ENCODE measurements around the gene SLC25A5. TPM values are rescaled to one million over a fixed set of nuclear protein-coding genes. Genes with fewer than 3 reads are reported as not detected.

The SLC25A5 gene
- total and polyA plus RNA-seq, 4 donors, result 169 to 430 (median 299) TPM

DNA sequence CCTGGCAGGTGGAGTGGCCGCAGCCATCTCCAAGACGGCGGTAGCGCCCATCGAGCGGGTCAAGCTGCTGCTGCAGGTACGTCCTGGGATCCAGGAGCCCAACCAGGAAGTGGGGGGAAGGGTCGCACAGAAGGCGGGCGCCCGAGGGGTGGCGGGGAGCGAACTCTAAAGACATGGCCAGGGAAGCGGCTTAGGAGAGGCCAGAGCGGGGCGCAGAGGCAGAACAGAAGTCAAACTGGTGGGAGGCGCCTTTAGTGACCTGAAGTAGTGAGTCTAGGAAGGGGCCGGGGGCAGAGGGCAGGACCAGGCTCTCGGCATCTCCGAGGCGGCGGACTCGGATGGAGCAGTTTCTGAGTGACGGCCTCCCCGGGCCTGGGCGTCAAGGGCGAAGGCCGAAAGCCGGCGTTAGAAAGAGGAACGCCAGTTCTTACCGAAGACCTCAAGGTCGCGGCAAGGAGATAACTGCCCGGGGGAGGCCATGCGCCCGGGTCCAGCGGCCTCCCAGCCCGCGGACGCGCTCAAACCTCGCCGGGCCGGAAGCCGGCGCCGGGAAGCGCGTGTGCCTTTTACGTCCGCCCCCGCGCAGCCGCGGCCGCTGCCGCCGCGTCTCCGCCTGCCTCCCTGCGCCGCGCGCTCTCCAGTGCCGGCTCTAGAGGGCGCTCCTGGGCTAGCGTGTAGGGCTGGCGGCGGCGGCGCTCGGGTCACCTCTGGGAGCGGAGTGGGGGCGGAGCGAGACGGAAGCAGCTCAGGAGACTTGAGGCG lies 488 bp downstream of the SLC25A5 start:
- Histone ChIP-seq H3K36me3 (ENCODE audit: control insufficient read depth in 4 of 4, insufficient read depth in 4 of 4, low read length in 4 of 4) (peaks cover 0 to 6% (median 2%) of the 10 kb centered on the region in 4 donors), H3K27ac (ENCODE audit: low read depth in 1 of 2, low read length in 1 of 2) (peak overlapping the region; percentile 97 to 99), H3K4me1 (ENCODE audit: control insufficient read depth in 5 of 5, insufficient read depth in 5 of 5, low read length in 5 of 5) (peaks cover 0 to 4% (median 0%) of the 10 kb centered on the region in 5 donors), H3K4me3 (peak overlapping the region; percentile 73), H3K9ac (ENCODE audit: insufficient read depth in 1 of 2, low read length in 2 of 2) (peak overlapping the region; percentile 61 to 63), H3K9me3 (ENCODE audit: control insufficient read depth in 4 of 4, insufficient read depth in 3 of 4, low read length in 3 of 4) (peaks cover 0 to 2% (median 0%) of the 10 kb centered on the region in 4 donors), H3K27me3 (ENCODE audit: control insufficient read depth in 3 of 3, insufficient read depth in 3 of 3, low read length in 2 of 3) (no peaks in the 10 kb centered on the region)
- peak; percentile 94 for ATAC-seq (ENCODE audit: insufficient read depth, low FRiP score)
- 1 to 39% methylated on average over 26 to 78 of the region's 78 CpGs for WGBS, 2 donors
- DNase-seq, result peak; percentile 82 to 89 (median 88)
- TF ChIP-seq, protein P1, sequence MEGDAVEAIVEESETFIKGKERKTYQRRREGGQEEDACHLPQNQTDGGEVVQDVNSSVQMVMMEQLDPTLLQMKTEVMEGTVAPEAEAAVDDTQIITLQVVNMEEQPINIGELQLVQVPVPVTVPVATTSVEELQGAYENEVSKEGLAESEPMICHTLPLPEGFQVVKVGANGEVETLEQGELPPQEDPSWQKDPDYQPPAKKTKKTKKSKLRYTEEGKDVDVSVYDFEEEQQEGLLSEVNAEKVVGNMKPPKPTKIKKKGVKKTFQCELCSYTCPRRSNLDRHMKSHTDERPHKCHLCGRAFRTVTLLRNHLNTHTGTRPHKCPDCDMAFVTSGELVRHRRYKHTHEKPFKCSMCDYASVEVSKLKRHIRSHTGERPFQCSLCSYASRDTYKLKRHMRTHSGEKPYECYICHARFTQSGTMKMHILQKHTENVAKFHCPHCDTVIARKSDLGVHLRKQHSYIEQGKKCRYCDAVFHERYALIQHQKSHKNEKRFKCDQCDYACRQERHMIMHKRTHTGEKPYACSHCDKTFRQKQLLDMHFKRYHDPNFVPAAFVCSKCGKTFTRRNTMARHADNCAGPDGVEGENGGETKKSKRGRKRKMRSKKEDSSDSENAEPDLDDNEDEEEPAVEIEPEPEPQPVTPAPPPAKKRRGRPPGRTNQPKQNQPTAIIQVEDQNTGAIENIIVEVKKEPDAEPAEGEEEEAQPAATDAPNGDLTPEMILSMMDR (IDR thresholded peaks at IDR 0.05; ENCODE audit: control extremely low read depth, extremely low read depth), result peak; percentile 48

DNA sequence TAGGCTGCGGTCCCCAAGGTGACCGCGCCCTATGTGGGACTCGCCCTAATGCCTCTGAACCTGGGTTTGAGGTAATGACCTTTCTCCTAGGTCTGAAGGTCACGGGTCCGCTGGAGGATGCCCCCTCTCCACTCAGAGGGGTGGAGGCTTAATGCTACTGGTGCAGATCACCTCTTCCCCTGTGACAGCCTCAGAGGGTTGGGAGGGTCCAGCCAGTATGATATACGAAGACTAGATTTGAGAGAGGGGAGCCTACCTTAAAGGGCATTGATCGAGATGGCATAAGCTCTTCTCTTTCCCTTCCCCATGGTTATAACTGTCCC lies 1.0 kb downstream of the SLC25A5 start:
- H3K9ac ChIP-seq (ENCODE audit: insufficient read depth in 1 of 2, low read length in 2 of 2), result peak overlapping the region in 1 of 2 donors; percentile 63
- DNase-seq (no peak), ATAC-seq (ENCODE audit: insufficient read depth, low FRiP score) (no peak)
- H3K4me1 ChIP-seq (ENCODE audit: control insufficient read depth in 5 of 5, insufficient read depth in 5 of 5, low read length in 5 of 5), result peaks cover 0 to 4% (median 0%) of the 10 kb centered on the region in 5 donors
- 3 to 46% methylated on average over 4 to 8 of the region's 8 CpGs for WGBS, 2 donors
- H3K9me3 ChIP-seq (ENCODE audit: control insufficient read depth in 4 of 4, insufficient read depth in 3 of 4, low read length in 3 of 4), result peaks cover 0 to 2% (median 0%) of the 10 kb centered on the region in 4 donors
- no peaks in the 10 kb centered on the region for H3K27me3 ChIP-seq (ENCODE audit: control insufficient read depth in 3 of 3, insufficient read depth in 3 of 3, low read length in 2 of 3)
- peak overlapping the region; percentile 41 for H3K4me3 ChIP-seq
- TF ChIP-seq, protein P1 (IDR thresholded peaks at IDR 0.05; ENCODE audit: control extremely low read depth, extremely low read depth), result no peak
- H3K27ac ChIP-seq (ENCODE audit: low read depth in 1 of 2, low read length in 1 of 2), result peak overlapping the region; percentile 83 to 84
- peaks cover 0 to 6% (median 2%) of the 10 kb centered on the region in 4 donors for H3K36me3 ChIP-seq (ENCODE audit: control insufficient read depth in 4 of 4, insufficient read depth in 4 of 4, low read length in 4 of 4)

DNA sequence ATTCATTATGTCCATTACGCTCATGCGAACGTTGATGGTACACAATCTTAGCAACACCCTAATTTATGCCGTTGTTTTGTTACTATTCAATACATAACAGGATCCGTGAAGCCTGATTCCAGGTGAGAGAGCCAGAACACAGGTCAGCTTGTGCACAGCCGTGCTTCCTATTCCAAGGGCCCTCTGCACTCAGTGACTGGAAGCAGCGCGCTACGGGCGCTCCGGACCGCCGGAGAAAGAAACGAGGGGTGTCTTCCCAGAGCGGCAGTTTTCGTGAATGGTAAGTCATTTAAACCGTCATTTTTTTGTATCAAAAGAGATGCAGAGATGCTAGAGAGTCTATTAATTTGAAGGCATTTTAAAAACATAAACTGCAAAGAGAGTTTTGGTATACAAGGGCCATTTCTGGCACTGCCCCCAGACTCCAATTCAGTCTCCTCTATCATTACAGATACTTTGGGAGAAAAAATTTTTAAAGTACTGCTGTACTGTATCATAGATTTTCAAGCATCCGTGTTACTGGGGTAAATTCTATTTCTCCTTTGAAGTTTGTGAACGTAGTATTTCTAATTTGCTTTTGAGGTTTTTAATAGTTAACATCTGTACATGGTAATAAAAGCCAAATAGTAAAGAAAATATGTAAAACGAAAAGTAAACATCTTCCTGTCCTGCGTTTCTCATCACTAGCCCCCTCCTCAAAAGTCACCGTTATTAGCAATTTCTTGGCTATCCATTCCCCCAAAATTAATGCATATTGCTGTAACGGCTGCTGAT lies 6.6 kb downstream of the SLC25A5 start:
- H3K9me3 ChIP-seq (ENCODE audit: control insufficient read depth in 4 of 4, insufficient read depth in 3 of 4, low read length in 3 of 4), result no peaks in the 10 kb centered on the region
- H3K27ac ChIP-seq (ENCODE audit: low read depth in 1 of 2, low read length in 1 of 2), result no peak overlapping the region
- TF ChIP-seq, protein P1 (IDR thresholded peaks at IDR 0.05; ENCODE audit: control extremely low read depth, extremely low read depth), result no peak
- H3K36me3 ChIP-seq (ENCODE audit: control insufficient read depth in 4 of 4, insufficient read depth in 4 of 4, low read length in 4 of 4), result peaks cover 0 to 6% (median 2%) of the 10 kb centered on the region in 4 donors
- no peak for ATAC-seq (ENCODE audit: insufficient read depth, low FRiP score)
- no peak overlapping the region for H3K4me3 ChIP-seq
- no peak for DNase-seq
- WGBS, 2 donors, result 80 to 92% methylated on average over 23 of the region's 23 CpGs
- H3K4me1 ChIP-seq (ENCODE audit: control insufficient read depth in 5 of 5, insufficient read depth in 5 of 5, low read length in 5 of 5), result no peaks in the 10 kb centered on the region
- no peak overlapping the region for H3K9ac ChIP-seq (ENCODE audit: insufficient read depth in 1 of 2, low read length in 2 of 2)
- H3K27me3 ChIP-seq (ENCODE audit: control insufficient read depth in 3 of 3, insufficient read depth in 3 of 3, low read length in 2 of 3), result no peaks in the 10 kb centered on the region

Data from lung (tissue), 12 donors.